Left lung (tissue), 10 donors: ENCODE data around the gene DNAJC21. TPM values are rescaled to one million over a fixed set of nuclear protein-coding genes. Genes with fewer than 3 reads are reported as not detected.

ENCODE experiments used
- ATAC-seq: fragments of 200-7000 bp; cut with Tn5 transposase; one replicate; pipeline ENCODE4 v1.9.1; 2020; ENCODE audit warnings: moderate library complexity
- DNase-seq, 4 donors: peaks; one replicate each; pipeline ENCODE4 v3.0.0-alpha.2; 2013 to 2020
- H3K27ac ChIP-seq, 2 donors: fragments of 200-600 bp; sonication (generic) in 1 of 2; one replicate each; pipeline versions ENCODE4 v1.5.0 to v1.8.0; 2020 to 2021
- H3K27me3 ChIP-seq, 2 donors: fragments of 200-600 bp; sonication (generic) in 1 of 2; one replicate each; pipeline versions ENCODE4 v1.5.0 to v1.8.0; 2020 to 2021
- H3K36me3 ChIP-seq, 2 donors: fragments of 200-600 bp; sonication (generic) in 1 of 2; one replicate each; pipeline versions ENCODE4 v1.5.0 to v1.8.0; 2020 to 2021
- H3K4me1 ChIP-seq, 2 donors: fragments of 200-600 bp; one replicate each; pipeline ENCODE4 v1.8.0; 2021
- H3K4me3 ChIP-seq, 2 donors: fragments of 200-600 bp; sonication (generic) in 1 of 2; one replicate each; pipeline versions ENCODE4 v1.5.0 to v1.8.0; 2020 to 2021; ENCODE audit warnings: mild to moderate bottlenecking in 1 of 2
- H3K9me3 ChIP-seq, 2 donors: fragments of 200-600 bp; sonication (generic) in 1 of 2; one replicate each; pipeline versions ENCODE4 v1.5.0 to v1.8.0; 2020 to 2021
- intact Hi-C, 2 donors: fragments of 100-400 bp; cut with DNase I; formaldehyde crosslinking; loops; one replicate each; pipeline versions ENCODE4 v1.11.2 to v1.14.2; 2022
- polyA plus RNA-seq, 6 donors: library from polyadenylated mRNA; unstranded; fragments of 120-200 nt; gene quantifications; one replicate each; pipeline ENCODE4 v1.2.1, GENCODE V29; 2013; ENCODE audit not compliant: insufficient read length in 6 of 6
- total RNA-seq, 2 donors: library from RNA; stranded (reverse); fragmentation: NEBNext Ultra II Directional; extraction: Animal tissue kit (Norgen Biotek cat#: 25700); gene quantifications; one replicate each; pipeline ENCODE4 v1.2.1, GENCODE V29; 2021
- TF ChIP-seq, protein P1 (sequence below), 2 donors: fragments of 200-600 bp; sonication (generic) in 1 of 2; IDR thresholded peaks; one replicate each; pipeline versions ENCODE4 v1.5.0 to v1.8.0; 2021; ENCODE audit warnings: antibody characterized with exemption in 2 of 2
- donor health status: DM: no; HTN: yes; CAD: no.
- donor health status: DM: no; HTN: no; CAD: no.

DNAJC21 gene
- total and polyA plus RNA-seq, 8 donors, result 45.8 to 75.8 (median 65.4) TPM

GRCh38 chr5:35001842-35002241 lies 72.5 kb downstream of the DNAJC21 start:
- Histone ChIP-seq H3K9me3 (no peaks in the 10 kb centered on the region), H3K4me3 (no peak overlapping the region), H3K27me3 (peaks cover 0 to 9% of the 10 kb centered on the region in 2 donors), H3K4me1 (no peaks in the 10 kb centered on the region), H3K27ac (no peak overlapping the region), H3K36me3 (no peaks in the 10 kb centered on the region)
- TF ChIP-seq, protein P1, sequence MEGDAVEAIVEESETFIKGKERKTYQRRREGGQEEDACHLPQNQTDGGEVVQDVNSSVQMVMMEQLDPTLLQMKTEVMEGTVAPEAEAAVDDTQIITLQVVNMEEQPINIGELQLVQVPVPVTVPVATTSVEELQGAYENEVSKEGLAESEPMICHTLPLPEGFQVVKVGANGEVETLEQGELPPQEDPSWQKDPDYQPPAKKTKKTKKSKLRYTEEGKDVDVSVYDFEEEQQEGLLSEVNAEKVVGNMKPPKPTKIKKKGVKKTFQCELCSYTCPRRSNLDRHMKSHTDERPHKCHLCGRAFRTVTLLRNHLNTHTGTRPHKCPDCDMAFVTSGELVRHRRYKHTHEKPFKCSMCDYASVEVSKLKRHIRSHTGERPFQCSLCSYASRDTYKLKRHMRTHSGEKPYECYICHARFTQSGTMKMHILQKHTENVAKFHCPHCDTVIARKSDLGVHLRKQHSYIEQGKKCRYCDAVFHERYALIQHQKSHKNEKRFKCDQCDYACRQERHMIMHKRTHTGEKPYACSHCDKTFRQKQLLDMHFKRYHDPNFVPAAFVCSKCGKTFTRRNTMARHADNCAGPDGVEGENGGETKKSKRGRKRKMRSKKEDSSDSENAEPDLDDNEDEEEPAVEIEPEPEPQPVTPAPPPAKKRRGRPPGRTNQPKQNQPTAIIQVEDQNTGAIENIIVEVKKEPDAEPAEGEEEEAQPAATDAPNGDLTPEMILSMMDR (IDR thresholded peaks at IDR 0.05), result no peak
- ATAC-seq (no peak), DNase-seq (no peak)
- intact Hi-C loops, result no loop called here

DNA sequence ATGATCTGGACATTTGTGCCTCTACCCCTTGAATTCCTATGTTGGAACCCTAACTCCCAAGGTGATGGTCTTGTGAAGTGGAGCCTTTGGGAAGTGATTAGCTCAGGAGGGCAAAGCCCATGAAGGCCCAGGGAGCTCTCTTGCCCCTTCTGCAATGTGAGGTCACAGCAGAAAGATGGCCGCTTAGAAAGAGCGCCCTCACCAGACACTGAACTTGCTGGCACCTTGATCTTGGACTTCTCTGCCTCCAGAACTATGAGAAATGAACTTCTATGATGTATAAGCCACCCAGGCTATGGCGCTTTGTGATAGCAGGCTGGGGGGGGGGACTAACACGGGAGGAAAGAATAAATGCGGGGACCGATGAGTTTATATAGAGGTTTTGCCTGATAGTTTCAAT lies 73.1 kb downstream of the DNAJC21 start:
- Histone ChIP-seq H3K27me3 (peaks cover 0 to 9% of the 10 kb centered on the region in 2 donors), H3K4me3 (no peak overlapping the region), H3K4me1 (no peaks in the 10 kb centered on the region), H3K9me3 (no peaks in the 10 kb centered on the region), H3K36me3 (no peaks in the 10 kb centered on the region), H3K27ac (no peak overlapping the region)
- no peak for ATAC-seq
- intact Hi-C loops, result no loop called here
- no peak for DNase-seq
- TF ChIP-seq, protein P1 (IDR thresholded peaks at IDR 0.05), result no peak

DNA sequence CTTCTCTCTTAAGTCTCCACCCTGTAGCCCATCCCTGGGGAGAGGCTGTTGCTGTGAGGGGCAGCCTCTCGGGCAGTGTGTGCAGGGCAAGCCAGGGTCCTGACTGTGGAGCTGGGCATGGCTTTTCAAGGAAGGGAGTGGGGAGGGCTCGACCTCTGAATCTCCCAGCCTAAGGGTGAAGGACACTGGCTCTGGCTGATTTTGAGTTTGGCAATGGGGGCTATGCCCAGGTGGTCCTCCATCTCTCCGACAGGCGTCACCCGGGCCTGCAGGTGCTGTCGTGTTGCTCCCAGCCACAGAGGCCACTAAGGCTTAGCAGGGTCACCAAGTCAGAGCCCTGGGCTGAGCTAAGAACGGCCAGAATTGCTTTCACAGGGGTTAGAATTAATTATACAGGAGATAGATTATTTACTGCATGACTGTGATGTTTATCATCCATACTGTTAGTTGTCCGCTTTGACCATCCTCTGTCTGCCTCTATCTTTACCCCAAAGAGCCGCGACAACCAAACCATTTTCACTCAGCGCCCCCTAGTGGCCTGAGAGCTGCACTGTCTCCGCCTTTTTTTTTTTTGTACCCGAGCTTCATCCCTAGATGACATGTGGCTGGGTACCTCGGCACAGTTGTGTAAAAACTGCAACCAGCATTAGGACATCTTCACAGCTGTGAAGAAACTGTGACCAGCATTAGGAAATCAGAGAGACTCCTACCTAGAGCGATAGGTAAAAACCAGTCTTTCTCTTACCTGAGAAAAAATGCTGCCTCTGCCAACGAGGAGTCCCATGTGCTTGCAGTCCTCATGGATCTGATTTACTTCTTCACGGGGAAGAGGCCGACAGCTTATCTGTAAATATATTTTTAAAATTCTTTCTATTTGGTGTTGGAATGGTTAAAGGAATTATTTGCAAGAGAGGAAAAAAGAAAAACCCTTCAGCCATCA lies 73.9 kb downstream of the DNAJC21 start:
- H3K4me3 ChIP-seq, result no peak overlapping the region
- intact Hi-C loops, result no loop called here
- H3K4me1 ChIP-seq, result no peaks in the 10 kb centered on the region
- ATAC-seq (peak; percentile 91), DNase-seq (peak in 3 of 4 donors; percentile 24 to 50 (median 38))
- TF ChIP-seq, protein P1 (IDR thresholded peaks at IDR 0.05), result peak; percentile 68 to 89
- H3K27ac ChIP-seq, result no peak overlapping the region
- H3K36me3 ChIP-seq, result no peaks in the 10 kb centered on the region
- H3K9me3 ChIP-seq, result no peaks in the 10 kb centered on the region
- peaks cover 0 to 9% of the 10 kb centered on the region in 2 donors for H3K27me3 ChIP-seq

- no peak for ATAC-seq
- Histone ChIP-seq H3K4me3 (no peak overlapping the region), H3K27ac (no peak overlapping the region), H3K4me1 (no peaks in the 10 kb centered on the region), H3K36me3 (no peaks in the 10 kb centered on the region), H3K27me3 (peaks cover 0 to 9% of the 10 kb centered on the region in 2 donors), H3K9me3 (no peaks in the 10 kb centered on the region)
- no peak for DNase-seq
- TF ChIP-seq, protein P1 (IDR thresholded peaks at IDR 0.05), result no peak
- intact Hi-C loops, result no loop called here
Observed at GRCh38 chr5:35004200-35004599, 74.8 kb downstream of the DNAJC21 start.

- no peak for ATAC-seq
- Histone ChIP-seq H3K36me3 (no peaks in the 10 kb centered on the region), H3K4me3 (no peak overlapping the region), H3K9me3 (no peaks in the 10 kb centered on the region), H3K27ac (no peak overlapping the region), H3K4me1 (no peaks in the 10 kb centered on the region), H3K27me3 (peaks cover 0 to 9% of the 10 kb centered on the region in 2 donors)
- no peak for DNase-seq
- intact Hi-C loops, result no loop called here
- TF ChIP-seq, protein P1 (IDR thresholded peaks at IDR 0.05), result no peak
Observed at GRCh38 chr5:35004771-35005170, 75.4 kb downstream of the DNAJC21 start.
